GM12873 (cell line): ENCODE measurements around the gene ZNF771.

Experiments used
- TF ChIP-seq, protein P1 (sequence below): IDR thresholded peaks from 2 replicates; pipeline ENCODE4 v1.5.1; 2012; ENCODE audit warnings: low read depth, mild to moderate bottlenecking, moderate library complexity, low read length, control low read depth; ENCODE audit not compliant: insufficient read depth; ENCODE audit errors: missing control alignments

ZNF771 gene

DNA sequence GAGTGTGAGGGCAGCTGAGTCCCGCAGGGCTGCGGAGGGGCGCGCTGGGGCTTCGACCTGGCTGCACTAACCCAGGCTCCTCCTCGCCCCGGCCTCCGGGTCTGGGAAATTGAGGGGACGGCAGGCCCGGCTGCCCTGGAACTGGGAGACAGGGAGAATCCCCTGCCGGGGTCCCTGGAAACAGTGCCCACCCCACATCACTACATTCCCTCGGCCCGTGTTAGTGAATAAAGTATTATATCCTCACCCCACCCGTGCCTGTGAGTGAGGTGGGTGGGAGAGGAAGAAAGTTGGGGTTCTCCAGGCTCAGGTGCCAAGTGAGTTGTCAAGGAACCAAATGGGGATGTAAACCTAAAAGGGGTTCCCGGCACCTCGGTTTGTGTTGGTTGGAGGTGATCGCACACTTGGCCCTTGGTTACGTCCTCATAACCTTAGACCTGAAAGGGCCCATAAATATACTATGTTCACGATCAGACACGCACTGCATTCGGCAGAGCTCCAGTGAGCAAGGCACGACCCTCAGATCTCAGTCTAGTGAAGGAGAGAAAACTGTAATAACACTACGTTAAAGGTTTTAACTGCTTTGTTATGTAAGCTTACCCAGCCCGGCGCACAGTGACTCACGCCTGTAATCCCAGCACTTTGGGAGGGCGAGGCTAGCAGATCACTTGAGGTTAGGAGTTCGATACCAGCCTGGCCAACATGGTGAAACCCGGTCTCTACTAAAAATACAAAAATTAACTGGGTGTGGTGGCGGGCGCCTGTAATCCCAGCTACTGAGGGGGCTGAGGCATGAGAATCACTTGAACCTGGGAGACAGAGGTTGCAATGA, 11.2 kb downstream of the ZNF771 start:
- TF ChIP-seq, protein P1, sequence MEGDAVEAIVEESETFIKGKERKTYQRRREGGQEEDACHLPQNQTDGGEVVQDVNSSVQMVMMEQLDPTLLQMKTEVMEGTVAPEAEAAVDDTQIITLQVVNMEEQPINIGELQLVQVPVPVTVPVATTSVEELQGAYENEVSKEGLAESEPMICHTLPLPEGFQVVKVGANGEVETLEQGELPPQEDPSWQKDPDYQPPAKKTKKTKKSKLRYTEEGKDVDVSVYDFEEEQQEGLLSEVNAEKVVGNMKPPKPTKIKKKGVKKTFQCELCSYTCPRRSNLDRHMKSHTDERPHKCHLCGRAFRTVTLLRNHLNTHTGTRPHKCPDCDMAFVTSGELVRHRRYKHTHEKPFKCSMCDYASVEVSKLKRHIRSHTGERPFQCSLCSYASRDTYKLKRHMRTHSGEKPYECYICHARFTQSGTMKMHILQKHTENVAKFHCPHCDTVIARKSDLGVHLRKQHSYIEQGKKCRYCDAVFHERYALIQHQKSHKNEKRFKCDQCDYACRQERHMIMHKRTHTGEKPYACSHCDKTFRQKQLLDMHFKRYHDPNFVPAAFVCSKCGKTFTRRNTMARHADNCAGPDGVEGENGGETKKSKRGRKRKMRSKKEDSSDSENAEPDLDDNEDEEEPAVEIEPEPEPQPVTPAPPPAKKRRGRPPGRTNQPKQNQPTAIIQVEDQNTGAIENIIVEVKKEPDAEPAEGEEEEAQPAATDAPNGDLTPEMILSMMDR = no peak

DNA sequence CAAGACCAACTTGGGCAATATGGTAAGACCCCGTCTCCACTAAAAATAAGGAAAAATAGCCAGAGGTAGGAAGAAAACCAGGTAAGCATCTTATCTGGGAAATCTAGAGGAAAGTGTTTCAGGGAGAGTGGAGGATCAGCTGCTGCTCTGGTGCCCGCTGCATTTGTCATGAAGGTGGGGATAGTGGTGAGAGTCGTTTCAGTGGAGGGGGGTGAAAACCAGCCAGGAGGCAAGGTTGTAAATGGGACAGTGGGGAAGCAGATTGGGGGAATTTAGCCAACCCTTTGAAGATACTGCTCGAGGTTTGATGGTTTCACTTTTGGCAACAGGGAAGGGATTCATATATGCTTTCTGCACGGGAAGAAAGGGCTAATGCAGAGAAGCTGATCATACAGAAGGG, 13.6 kb downstream of the ZNF771 start:
- TF ChIP-seq, protein P1 = no peak

DNA sequence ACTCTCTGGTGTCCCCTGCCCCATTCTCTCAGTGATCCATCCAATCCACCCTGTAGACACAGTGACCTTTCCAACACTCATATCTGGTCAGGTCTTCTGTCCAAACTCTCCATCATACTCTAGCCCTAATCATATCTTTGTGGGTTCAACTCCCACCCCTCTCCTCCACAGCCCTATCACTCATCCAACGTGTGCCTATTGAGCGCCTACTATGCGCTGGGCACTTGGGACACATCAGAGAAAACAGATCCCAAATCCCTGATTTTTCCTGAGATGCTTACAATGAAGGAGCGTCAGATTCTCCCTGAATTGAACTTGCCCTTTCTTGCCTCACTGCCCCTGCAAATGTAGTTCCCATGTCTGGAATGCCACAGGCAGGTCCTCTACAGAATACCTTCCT, 20.6 kb downstream of the ZNF771 start:
- TF ChIP-seq, protein P1 = no peak

- TF ChIP-seq, protein P1 = no peak
Observed at GRCh38 chr16:30429418-30429677, 21.9 kb downstream of the ZNF771 start.

GRCh38 chr16:30429678-30430427, 22.4 kb downstream of the ZNF771 start, which contains the start of gene DCTPP1:
DCTPP1 (minus strand) TSS chr16:30430030; CDS start chr16:30429980, 50 bp downstream.
- TF ChIP-seq, protein P1 = peak; percentile 81

DNA sequence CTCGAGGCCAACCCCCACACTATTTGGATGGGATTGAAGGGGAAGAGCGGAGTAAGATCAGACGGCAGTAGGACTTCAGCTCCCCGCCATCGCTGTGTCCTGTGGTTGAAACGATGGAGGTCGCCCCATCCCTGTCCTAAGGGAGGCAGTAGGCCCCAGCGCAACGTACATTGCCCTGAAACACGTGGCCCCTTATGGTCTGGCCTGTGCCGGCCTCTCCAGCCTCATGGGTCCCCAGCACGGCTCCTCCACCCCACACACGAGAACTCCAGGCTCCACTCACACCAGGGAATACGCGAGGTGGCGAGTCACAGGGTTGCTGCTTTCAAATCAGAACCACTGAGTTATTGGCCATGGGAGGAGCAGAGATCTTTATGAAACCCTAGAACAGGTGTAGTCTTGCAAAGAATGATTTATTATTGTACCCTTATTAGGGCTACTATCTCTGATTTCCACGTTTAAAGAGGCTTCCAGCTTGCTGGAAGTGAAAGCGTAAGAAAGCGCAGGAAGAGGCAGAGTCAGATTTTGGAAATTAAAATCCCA, 23.1 kb downstream of the ZNF771 start:
- TF ChIP-seq, protein P1 = no peak

- TF ChIP-seq, protein P1 = no peak
Observed at GRCh38 chr16:30434852-30435251, 27.4 kb downstream of the ZNF771 start.
